ENCODE measurements around the gene GAA.

GAA gene

GRCh38 chr17:80117491-80118401 lies 16.4 kb downstream of the GAA start:
- no peak for DNase-seq (ENCODE audit: low spot score)

GRCh38 chr17:80118601-80119270 lies 17.4 kb downstream of the GAA start:
- DNase-seq (ENCODE audit: low spot score), result no peak

- no peak for DNase-seq (ENCODE audit: low spot score)
These were observed 17.9 kb downstream of the GAA start for GRCh38 chr17:80119271-80119791.

GRCh38 chr17:80119839-80120238 lies 18.5 kb downstream of the GAA start:
- DNase-seq (ENCODE audit: low spot score), result no peak

GRCh38 chr17:80122026-80122575 lies 20.7 kb downstream of the GAA start:
- DNase-seq (ENCODE audit: low spot score), result no peak

- DNase-seq (ENCODE audit: low spot score), result no peak
These were observed 21.6 kb downstream of the GAA start for GRCh38 chr17:80122926-80123505.

- no peak for DNase-seq (ENCODE audit: low spot score)
These were observed 22.4 kb downstream of the GAA start for GRCh38 chr17:80123791-80124190.

GRCh38 chr17:80124351-80124981 lies 23.1 kb downstream of the GAA start:
- no peak for DNase-seq (ENCODE audit: low spot score)

- no peak for DNase-seq (ENCODE audit: low spot score)
These were observed 24.5 kb downstream of the GAA start for GRCh38 chr17:80125656-80126448.

GRCh38 chr17:80126449-80126715 lies 25.0 kb downstream of the GAA start:
- no peak for DNase-seq (ENCODE audit: low spot score)

GRCh38 chr17:80129006-80129565 lies 27.7 kb downstream of the GAA start:
- DNase-seq (ENCODE audit: low spot score), result no peak

GRCh38 chr17:80130992-80131391 lies 29.6 kb downstream of the GAA start:
- DNase-seq (ENCODE audit: low spot score), result no peak

GRCh38 chr17:80132906-80133625 lies 31.7 kb downstream of the GAA start:
- DNase-seq (ENCODE audit: low spot score), result no peak

- DNase-seq (ENCODE audit: low spot score), result no peak
These were observed 32.2 kb downstream of the GAA start for GRCh38 chr17:80133626-80133970.

- no peak for DNase-seq (ENCODE audit: low spot score)
These were observed 35.8 kb downstream of the GAA start for GRCh38 chr17:80137131-80137530.

- no peak for DNase-seq (ENCODE audit: low spot score)
These were observed 37.6 kb downstream of the GAA start for GRCh38 chr17:80138856-80139426.

GRCh38 chr17:80141463-80142165 lies 40.2 kb downstream of the GAA start:
- no peak for DNase-seq (ENCODE audit: low spot score)

- no peak for DNase-seq (ENCODE audit: low spot score)
These were observed 41.5 kb downstream of the GAA start for GRCh38 chr17:80142929-80143328.
